ENCODE measurements around the gene SLC10A7. TPM values are rescaled to one million over a fixed set of nuclear protein-coding genes. Genes with fewer than 3 reads are reported as not detected.

SLC10A7 gene
- total and polyA plus RNA-seq, 2 of the 4 experiments (the other 2 are of a cell fraction), result 5.2 to 8.4 TPM

DNA sequence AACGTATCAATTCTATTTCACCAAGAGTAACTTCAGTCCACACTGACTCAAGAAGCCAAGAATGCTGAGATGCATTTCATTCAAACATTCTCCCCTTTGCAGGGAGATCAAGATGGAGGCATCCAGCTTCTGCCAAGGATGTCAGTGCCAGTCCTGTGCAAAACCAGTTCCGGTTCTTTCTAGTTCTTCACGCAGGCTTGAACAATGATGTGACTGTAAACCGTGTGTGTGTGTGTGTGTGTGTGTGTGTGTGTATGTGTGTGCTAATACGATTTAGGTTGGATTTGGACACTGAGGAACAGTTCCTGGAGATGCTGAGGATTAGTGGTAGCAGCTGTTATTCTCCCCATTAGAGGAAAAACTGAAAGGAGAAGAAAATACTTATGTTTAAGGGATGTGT lies 307.5 kb downstream of the SLC10A7 start, which contains the start of gene REELD1:
Gene REELD1 (plus strand): TSS at position 301 of the 400 bp plus-strand sequence. CDS start 2,415 bp downstream, outside the sequence.
- Histone ChIP-seq H2BK120ac (ENCODE audit: low read depth, low read length) (no peak within 1 kb of the TSS), H3K4me2 (ENCODE audit: low read depth, low read length) (no peak within 1 kb of the TSS), H3K9me3 (ENCODE audit: control insufficient read depth, insufficient read depth, low read length) (no peaks in the 10 kb centered on the region), H3K79me1 (ENCODE audit: low read depth in 1 of 2, low read length in 2 of 2) (no peaks in the 10 kb centered on the region), H3K18ac (ENCODE audit: low read depth, low read length) (no peak within 1 kb of the TSS), H3K56ac (ENCODE audit: extremely low read depth, insufficient read depth, low read length) (no peak within 1 kb of the TSS), H3K14ac (replicated peaks; ENCODE audit: low read depth, low read length) (no peak within 1 kb of the TSS), H3K23ac (ENCODE audit: low read depth, low read length) (no peak within 1 kb of the TSS), H4K5ac (ENCODE audit: low read depth, low read length) (no peak within 1 kb of the TSS), H3K9me1 (ENCODE audit: insufficient read depth, low read length) (no peaks in the 10 kb centered on the region), H2BK20ac (ENCODE audit: low read depth, low read length) (no peak within 1 kb of the TSS), H3K4ac (ENCODE audit: low read depth, low read length) (no peak within 1 kb of the TSS), H3K4me1 (ENCODE audit: control insufficient read depth, insufficient read depth, low read length) (no peaks in the 10 kb centered on the region), H2BK5ac (ENCODE audit: low read depth, low read length, poor library complexity, severe bottlenecking) (no peak within 1 kb of the TSS), H4K8ac (ENCODE audit: low read depth in 2 of 2, low read length in 2 of 2) (no peak within 1 kb of the TSS), H4K91ac (ENCODE audit: insufficient read depth, low read depth, low read length) (no peak within 1 kb of the TSS), H2AFZ (replicated peaks; ENCODE audit: low read length, poor library complexity) (no peak within 1 kb of the TSS), H3K4me3 (ENCODE audit: insufficient read depth, low read depth, low read length) (no peak within 1 kb of the TSS), H3K27me3 (ENCODE audit: control insufficient read depth, insufficient read depth, low read length) (peaks cover 2% of the 10 kb centered on the region), H3K36me3 (ENCODE audit: control insufficient read depth, insufficient read depth, low read length) (no peaks in the 10 kb centered on the region), H2BK15ac (ENCODE audit: low read depth, low read length) (no peak within 1 kb of the TSS), H2AK5ac (ENCODE audit: low read depth, low read length) (no peak within 1 kb of the TSS), H2AK9ac (replicated peaks; ENCODE audit: low read depth, low read length, poor library complexity) (no peak within 1 kb of the TSS), H3K9ac (ENCODE audit: low read depth, low read length) (no peak within 1 kb of the TSS), H4K20me1 (ENCODE audit: insufficient read depth, low read length) (no peaks in the 10 kb centered on the region), H3K27ac (ENCODE audit: insufficient read depth, low read length) (no peak within 1 kb of the TSS)
- in situ Hi-C loops (cut with MboI; ENCODE audit: low sequenced_read_pairs) (no loop called here), intact Hi-C loops (cut with micrococcal nuclease) (no loop called here), dilution Hi-C loops (cut with HindIII; ENCODE audit: low sequenced_read_pairs, unreplicated experiment) (no loop called here)
- ChIA-PET CTCF (no interaction called here), POLR2A (ENCODE audit: unreplicated experiment) (no interaction called here)
- BruUV-seq (replicated peaks), result no TSS peak
- DNase-seq, result no peak
- no CpG with 5 or more reads among the region's 5 CpGs for WGBS, 2 experiments (ENCODE audit: extremely low coverage in 2 of 2, insufficient read length in 1 of 2)
- no peak for TF ChIP-seq MXI1 (IDR thresholded peaks at IDR 0.05; ENCODE audit: borderline replicate concordance, low read depth, low read length)
- TF ChIP-seq NFE2L2 (IDR thresholded peaks at IDR 0.05; ENCODE audit: low read depth, low read length), result no peak
- TF ChIP-seq, protein P1, sequence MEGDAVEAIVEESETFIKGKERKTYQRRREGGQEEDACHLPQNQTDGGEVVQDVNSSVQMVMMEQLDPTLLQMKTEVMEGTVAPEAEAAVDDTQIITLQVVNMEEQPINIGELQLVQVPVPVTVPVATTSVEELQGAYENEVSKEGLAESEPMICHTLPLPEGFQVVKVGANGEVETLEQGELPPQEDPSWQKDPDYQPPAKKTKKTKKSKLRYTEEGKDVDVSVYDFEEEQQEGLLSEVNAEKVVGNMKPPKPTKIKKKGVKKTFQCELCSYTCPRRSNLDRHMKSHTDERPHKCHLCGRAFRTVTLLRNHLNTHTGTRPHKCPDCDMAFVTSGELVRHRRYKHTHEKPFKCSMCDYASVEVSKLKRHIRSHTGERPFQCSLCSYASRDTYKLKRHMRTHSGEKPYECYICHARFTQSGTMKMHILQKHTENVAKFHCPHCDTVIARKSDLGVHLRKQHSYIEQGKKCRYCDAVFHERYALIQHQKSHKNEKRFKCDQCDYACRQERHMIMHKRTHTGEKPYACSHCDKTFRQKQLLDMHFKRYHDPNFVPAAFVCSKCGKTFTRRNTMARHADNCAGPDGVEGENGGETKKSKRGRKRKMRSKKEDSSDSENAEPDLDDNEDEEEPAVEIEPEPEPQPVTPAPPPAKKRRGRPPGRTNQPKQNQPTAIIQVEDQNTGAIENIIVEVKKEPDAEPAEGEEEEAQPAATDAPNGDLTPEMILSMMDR (conservative IDR thresholded peaks at IDR 0.05; ENCODE audit: low read depth, low read length), result no peak
- no peak for TF ChIP-seq CEBPB (IDR thresholded peaks at IDR 0.05; ENCODE audit: low read depth, low read length)
- ATAC-seq (ENCODE audit: low read depth), result no peak
